GM12875 (cell line): Measurements from ENCODE around the gene ZNF502.
A peak's percentile ranks its signal among the peaks of the same experiment; 100 is the strongest.

ENCODE experiments used
- H3K4me3 ChIP-seq: one replicate; pipeline ENCODE4 v1.5.1; 2011; ENCODE audit warnings: low read depth, low read length, control low read depth
- CTCF ChIP-seq: IDR thresholded peaks from 2 replicates; pipeline ENCODE4 v1.5.1; 2011; ENCODE audit warnings: low read depth, mild to moderate bottlenecking, control low read depth, inconsistent platforms, low read length, moderate library complexity, borderline replicate concordance; ENCODE audit not compliant: insufficient read depth

The ZNF502 gene

GRCh38 chr3:44734646-44735168 is 22.2 kb downstream of the ZNF502 start:
- TF ChIP-seq CTCF = no peak
- H3K4me3 ChIP-seq = no peak overlapping the region

- peak overlapping the region; percentile 70 for H3K4me3 ChIP-seq
- no peak for TF ChIP-seq CTCF
Measured at GRCh38 chr3:44761101-44761423, 48.6 kb downstream of the ZNF502 start.

GRCh38 chr3:44761424-44762169 is 49.1 kb downstream of the ZNF502 start, which contains the start of the genes KIAA1143 and KIF15:
Gene KIAA1143 (minus strand): TSS chr3:44761619. CDS start chr3:44761602, 17 bp downstream.
Gene KIF15 (plus strand): TSS chr3:44761794. CDS start chr3:44761866, 72 bp downstream.
- H3K4me3 ChIP-seq = peak within 1 kb of the TSS; percentile 70

GRCh38 chr3:44762170-44762677 is 49.8 kb downstream of the ZNF502 start:
- TF ChIP-seq CTCF = no peak
- peak overlapping the region; percentile 70 for H3K4me3 ChIP-seq

More at GRCh38 chr3:44761424-44762169, 49.1 kb downstream of the ZNF502 start, which contains the start of the genes KIAA1143 and KIF15:
- TF ChIP-seq CTCF = no peak

GRCh38 chr3:44762690-44763089 is 50.2 kb downstream of the ZNF502 start:
- H3K4me3 ChIP-seq = peak overlapping the region; percentile 70
- no peak for TF ChIP-seq CTCF

GRCh38 chr3:44764248-44764647 is 51.8 kb downstream of the ZNF502 start:
- TF ChIP-seq CTCF = no peak
- H3K4me3 ChIP-seq = no peak overlapping the region
